Measurements from ENCODE around the gene MON2.
"Not testable (repeated sequence)": the region's sequence is repeated elsewhere in the genome, so short reads cannot be mapped to it uniquely, and the experiment has no call there.

Gene MON2

DNA sequence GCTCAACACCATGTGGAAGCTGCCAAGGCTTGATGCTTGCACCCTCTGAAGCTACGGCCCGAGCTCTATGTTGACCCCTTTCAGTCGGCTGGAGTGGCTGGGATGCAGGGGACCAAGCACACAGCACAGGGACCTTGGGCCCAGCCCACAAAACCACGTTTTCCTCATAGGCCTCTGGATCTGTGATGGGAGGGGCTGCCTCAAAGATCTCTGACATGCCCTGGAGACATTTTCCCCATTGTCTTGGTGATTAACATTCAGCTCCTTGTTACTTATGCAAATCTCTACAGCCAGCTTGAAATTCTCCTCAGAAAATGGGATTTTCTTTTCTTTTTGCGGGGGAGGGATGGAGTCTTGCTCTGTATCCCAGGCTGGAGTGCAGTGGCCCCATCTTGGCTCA, 46.3 kb downstream of the MON2 start:
- no peak for DNase-seq (ENCODE audit: low read depth)
- H3K4me3 ChIP-seq (ENCODE audit: low read depth, low read length), result no peak overlapping the region
- TF ChIP-seq, protein P1, sequence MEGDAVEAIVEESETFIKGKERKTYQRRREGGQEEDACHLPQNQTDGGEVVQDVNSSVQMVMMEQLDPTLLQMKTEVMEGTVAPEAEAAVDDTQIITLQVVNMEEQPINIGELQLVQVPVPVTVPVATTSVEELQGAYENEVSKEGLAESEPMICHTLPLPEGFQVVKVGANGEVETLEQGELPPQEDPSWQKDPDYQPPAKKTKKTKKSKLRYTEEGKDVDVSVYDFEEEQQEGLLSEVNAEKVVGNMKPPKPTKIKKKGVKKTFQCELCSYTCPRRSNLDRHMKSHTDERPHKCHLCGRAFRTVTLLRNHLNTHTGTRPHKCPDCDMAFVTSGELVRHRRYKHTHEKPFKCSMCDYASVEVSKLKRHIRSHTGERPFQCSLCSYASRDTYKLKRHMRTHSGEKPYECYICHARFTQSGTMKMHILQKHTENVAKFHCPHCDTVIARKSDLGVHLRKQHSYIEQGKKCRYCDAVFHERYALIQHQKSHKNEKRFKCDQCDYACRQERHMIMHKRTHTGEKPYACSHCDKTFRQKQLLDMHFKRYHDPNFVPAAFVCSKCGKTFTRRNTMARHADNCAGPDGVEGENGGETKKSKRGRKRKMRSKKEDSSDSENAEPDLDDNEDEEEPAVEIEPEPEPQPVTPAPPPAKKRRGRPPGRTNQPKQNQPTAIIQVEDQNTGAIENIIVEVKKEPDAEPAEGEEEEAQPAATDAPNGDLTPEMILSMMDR (IDR thresholded peaks at IDR 0.05; ENCODE audit: low read depth, low read length), result no peak
- TF ChIP-seq MAX (IDR thresholded peaks at IDR 0.05; ENCODE audit: low read depth, low read length) (no peak), MYC (IDR thresholded peaks at IDR 0.05; ENCODE audit: low read depth, low read length) (no peak), POLR2A (IDR thresholded peaks at IDR 0.05; ENCODE audit: extremely low read depth, insufficient read length) (no peak)

- not testable (repeated sequence) for H3K4me3 ChIP-seq (ENCODE audit: low read depth, low read length); DNase-seq (ENCODE audit: low read depth)
Observed at GRCh38 chr12:62514080-62514479, 47.5 kb downstream of the MON2 start.

DNA sequence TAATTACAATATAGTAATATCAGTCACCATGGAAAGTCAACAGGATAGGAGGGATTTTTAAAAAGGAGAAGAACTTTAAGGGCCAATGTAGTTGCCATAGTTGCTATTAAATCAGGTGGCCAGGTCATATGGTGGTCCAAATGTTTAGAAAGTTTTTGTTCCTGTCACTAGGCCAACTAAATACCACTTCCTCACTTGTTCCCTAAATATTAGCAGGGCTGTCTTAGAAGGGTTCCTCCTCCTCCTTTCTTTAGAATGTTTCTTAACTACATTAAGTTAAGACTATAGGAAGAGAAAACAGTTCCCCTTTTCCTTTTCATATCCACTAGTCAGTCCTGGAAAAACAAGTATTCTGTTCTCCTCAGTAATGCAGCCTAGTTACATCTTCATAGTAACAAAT, 50.3 kb downstream of the MON2 start:
- no peak for TF ChIP-seq MYC (IDR thresholded peaks at IDR 0.05; ENCODE audit: low read depth, low read length)
- TF ChIP-seq POLR2A (IDR thresholded peaks at IDR 0.05; ENCODE audit: extremely low read depth, insufficient read length), result no peak
- TF ChIP-seq, protein P1 (IDR thresholded peaks at IDR 0.05; ENCODE audit: low read depth, low read length), result no peak
- no peak for TF ChIP-seq MAX (IDR thresholded peaks at IDR 0.05; ENCODE audit: low read depth, low read length)
- H3K4me3 ChIP-seq (ENCODE audit: low read depth, low read length), result no peak overlapping the region
- peak; percentile 45 for DNase-seq (ENCODE audit: low read depth)

DNA sequence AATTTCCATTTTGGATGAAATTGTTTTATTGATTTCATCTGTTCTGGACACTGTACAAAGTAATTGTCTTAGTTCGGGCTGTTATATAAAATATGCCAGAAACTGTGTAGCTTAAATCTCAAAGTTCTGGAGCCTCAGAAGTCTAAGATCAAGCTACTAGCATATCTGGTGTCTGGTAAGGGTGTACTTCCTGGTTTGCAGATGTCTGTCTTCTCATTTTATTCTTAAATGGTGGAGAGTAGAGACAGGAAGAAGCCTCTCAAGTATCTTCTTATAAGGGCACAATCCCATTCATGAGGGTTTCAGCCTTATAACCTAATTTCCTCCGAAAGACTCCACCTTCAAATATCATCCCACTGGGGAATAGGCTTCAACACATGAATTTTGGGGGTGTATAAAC, 51.3 kb downstream of the MON2 start:
- TF ChIP-seq MAX (IDR thresholded peaks at IDR 0.05; ENCODE audit: low read depth, low read length) (no peak), MYC (IDR thresholded peaks at IDR 0.05; ENCODE audit: low read depth, low read length) (no peak), POLR2A (IDR thresholded peaks at IDR 0.05; ENCODE audit: extremely low read depth, insufficient read length) (no peak)
- TF ChIP-seq, protein P1 (IDR thresholded peaks at IDR 0.05; ENCODE audit: low read depth, low read length), result no peak
- no peak for DNase-seq (ENCODE audit: low read depth)
- no peak overlapping the region for H3K4me3 ChIP-seq (ENCODE audit: low read depth, low read length)

GRCh38 chr12:62519043-62519442, 52.4 kb downstream of the MON2 start:
- DNase-seq (ENCODE audit: low read depth), result no peak

GRCh38 chr12:62520361-62520760, 53.7 kb downstream of the MON2 start:
- no peak overlapping the region for H3K4me3 ChIP-seq (ENCODE audit: low read depth, low read length)
- TF ChIP-seq POLR2A (IDR thresholded peaks at IDR 0.05; ENCODE audit: extremely low read depth, insufficient read length) (no peak), MYC (IDR thresholded peaks at IDR 0.05; ENCODE audit: low read depth, low read length) (no peak), MAX (IDR thresholded peaks at IDR 0.05; ENCODE audit: low read depth, low read length) (no peak)
- TF ChIP-seq, protein P1 (IDR thresholded peaks at IDR 0.05; ENCODE audit: low read depth, low read length), result no peak
- DNase-seq (ENCODE audit: low read depth), result no peak

More at GRCh38 chr12:62519043-62519442, 52.4 kb downstream of the MON2 start:
- TF ChIP-seq POLR2A (IDR thresholded peaks at IDR 0.05; ENCODE audit: extremely low read depth, insufficient read length), result no peak
- H3K4me3 ChIP-seq (ENCODE audit: low read depth, low read length), result no peak overlapping the region

DNA sequence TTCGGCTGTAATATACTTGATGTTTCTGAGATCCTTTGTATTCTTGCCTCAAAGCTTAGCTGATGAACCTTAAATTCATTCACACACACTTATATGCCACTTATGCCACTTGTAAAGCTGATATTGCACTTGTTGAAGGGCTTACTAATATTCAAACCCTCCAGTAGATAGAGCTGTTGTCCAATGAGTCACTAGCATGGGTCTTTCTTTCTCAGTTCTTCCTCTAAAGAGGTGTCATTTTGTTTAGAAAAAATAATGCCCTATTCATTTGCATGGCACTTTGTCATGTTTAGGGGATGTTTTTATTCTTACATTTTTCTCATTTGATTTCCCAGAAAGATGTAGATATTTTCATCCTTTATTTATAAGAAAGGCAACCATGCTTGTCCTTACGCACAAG, 56.4 kb downstream of the MON2 start:
- H3K4me3 ChIP-seq (ENCODE audit: low read depth, low read length), result no peak overlapping the region
- TF ChIP-seq, protein P1 (IDR thresholded peaks at IDR 0.05; ENCODE audit: low read depth, low read length), result no peak
- no peak for TF ChIP-seq MYC (IDR thresholded peaks at IDR 0.05; ENCODE audit: low read depth, low read length)
- TF ChIP-seq MAX (IDR thresholded peaks at IDR 0.05; ENCODE audit: low read depth, low read length), result no peak
- no peak for TF ChIP-seq POLR2A (IDR thresholded peaks at IDR 0.05; ENCODE audit: extremely low read depth, insufficient read length)
- peak; percentile 22 for DNase-seq (ENCODE audit: low read depth)
